GF-D8 (cell line): ENCODE data around the gene CLDN24.

Experiments used
- DNase-seq: peaks from one replicate; lab custom pipeline; 2025; lab: John Stamatoyannopoulos, UW

CLDN24 gene

DNA sequence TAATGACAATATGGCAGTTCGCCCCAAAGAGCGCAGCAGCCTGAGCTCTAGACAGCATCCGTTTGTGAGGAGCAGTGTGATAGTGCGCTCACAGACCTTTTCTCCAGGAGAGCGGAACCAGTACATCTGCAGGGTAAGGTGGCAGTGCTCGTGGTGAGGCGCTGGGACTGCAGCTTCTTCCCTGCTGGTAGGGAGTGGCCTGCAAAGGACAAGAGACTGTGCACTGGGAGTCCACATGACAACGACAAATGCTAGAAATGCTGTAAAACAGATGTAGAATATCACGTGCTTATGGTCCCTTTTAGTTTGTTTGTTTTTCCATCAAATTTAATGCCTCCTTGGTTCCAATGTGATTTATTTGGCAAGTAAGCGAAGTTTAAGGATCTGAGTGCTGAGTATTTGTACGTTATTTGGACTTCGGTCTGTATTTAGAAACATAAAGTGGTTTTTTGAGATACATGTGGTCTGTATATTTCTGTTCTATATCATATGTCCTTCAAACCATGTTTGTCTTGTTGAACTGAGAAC, 37.9 kb downstream of the CLDN24 start:
- no peak for DNase-seq

DNA sequence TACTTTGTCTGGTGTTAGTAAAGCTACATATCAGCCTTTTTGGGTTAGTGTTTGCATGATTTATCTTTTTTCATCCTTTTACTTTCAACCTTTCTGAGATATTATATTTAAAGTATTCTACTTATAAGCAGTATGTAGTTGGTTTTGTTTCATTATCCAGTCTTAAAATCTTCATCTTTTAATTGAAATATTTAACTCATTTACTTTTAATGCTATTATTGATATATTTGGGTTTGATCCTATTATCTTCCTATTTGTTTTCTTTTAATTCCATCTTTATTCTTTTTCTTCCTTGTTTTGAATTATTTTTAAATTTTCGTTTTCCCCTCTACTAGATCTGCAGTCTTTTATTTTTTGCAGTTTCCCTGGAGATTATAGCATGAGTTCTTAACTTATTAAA, 46.1 kb downstream of the CLDN24 start:
- DNase-seq, result no peak

DNA sequence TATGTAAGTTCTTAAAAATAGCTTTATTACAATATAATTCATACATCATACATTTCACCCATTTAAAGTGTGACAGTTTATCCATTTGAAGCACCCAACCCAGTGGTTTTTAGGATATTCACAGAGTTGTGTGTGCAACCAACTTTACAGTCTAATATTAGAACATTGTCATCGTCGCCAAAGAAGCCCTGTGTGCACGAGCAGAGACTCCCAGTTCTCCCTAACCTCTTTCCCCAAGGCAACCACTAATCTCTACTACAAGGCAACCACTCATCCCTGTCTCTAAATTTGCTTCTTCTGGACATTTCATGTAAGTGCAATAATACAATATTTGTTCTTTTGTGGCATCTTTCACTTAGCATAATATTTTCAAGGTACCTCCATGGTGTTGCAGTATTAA, 49.8 kb downstream of the CLDN24 start:
- no peak for DNase-seq
